Mononuclear cell (primary cell): Measurements from ENCODE around the gene FAHD2B. TPM values are rescaled to one million over a fixed set of nuclear protein-coding genes. Genes with fewer than 3 reads are reported as not detected.
"Not testable (repeated sequence)": the region's sequence is repeated elsewhere in the genome, so short reads cannot be mapped to it uniquely, and the experiment has no call there.

Source experiments
- H3K27me3 ChIP-seq: 2 replicates; pipeline ENCODE4 v1.6.0; 2011; ENCODE audit warnings: low read length, control low read depth; ENCODE audit not compliant: insufficient read depth
- H3K4me1 ChIP-seq: 2 replicates; pipeline ENCODE4 v1.5.1; 2011; ENCODE audit warnings: mild to moderate bottlenecking, low read length, control low read depth; ENCODE audit not compliant: insufficient read depth
- H3K4me3 ChIP-seq: 2 replicates; pipeline ENCODE4 v1.5.1; 2011; ENCODE audit warnings: mild to moderate bottlenecking, low read length, moderate library complexity
- H3K9me3 ChIP-seq: 2 replicates; pipeline ENCODE4 v1.5.1; 2011; ENCODE audit warnings: low read depth, mild to moderate bottlenecking, control low read depth, low read length
- total RNA-seq: library from RNA; depleted of rRNA; stranded (reverse); fragments of >200 nt; gene quantifications from one replicate; pipeline ENCODE4 v1.2.3, GENCODE V29; 2012

Gene FAHD2B
- 3.1 TPM for total RNA-seq

- not testable (repeated sequence) for H3K27me3 ChIP-seq, H3K9me3 ChIP-seq, H3K4me3 ChIP-seq, H3K4me1 ChIP-seq
These were observed at the start of gene FAHD2B for GRCh38 chr2:97094772-97095611. TSS of gene FAHD2B (minus strand) at chr2:97094882. CDS start at chr2:97091706, 3,176 bp downstream.

- not testable (repeated sequence) for H3K4me3 ChIP-seq, H3K27me3 ChIP-seq, H3K4me1 ChIP-seq, H3K9me3 ChIP-seq
These were observed 49.3 kb upstream of the FAHD2B start for GRCh38 chr2:97144016-97144415.

GRCh38 chr2:97129090-97129489 is 34.4 kb upstream of the FAHD2B start:
- H3K4me1 ChIP-seq, H3K27me3 ChIP-seq, H3K9me3 ChIP-seq, H3K4me3 ChIP-seq: not testable (repeated sequence)

- H3K9me3 ChIP-seq, H3K27me3 ChIP-seq, H3K4me1 ChIP-seq: not testable (repeated sequence)
- peak overlapping the region; percentile 58 for H3K4me3 ChIP-seq
These were observed 19.2 kb upstream of the FAHD2B start for GRCh38 chr2:97113882-97114255.

- H3K9me3 ChIP-seq, H3K27me3 ChIP-seq, H3K4me1 ChIP-seq: not testable (repeated sequence)
- peak within 1 kb of the TSS; percentile 58 for H3K4me3 ChIP-seq
These were observed 18.6 kb upstream of the FAHD2B start, which contains the start of gene ANKRD36 for GRCh38 chr2:97113050-97113881. TSS of gene ANKRD36 (plus strand) at chr2:97113153. CDS start at chr2:97113740, 587 bp downstream.

GRCh38 chr2:97112320-97113049 is 17.8 kb upstream of the FAHD2B start:
- H3K4me3 ChIP-seq = peak overlapping the region; percentile 58
- H3K9me3 ChIP-seq, H3K27me3 ChIP-seq: not testable (repeated sequence)

GRCh38 chr2:97111246-97111645 is 16.6 kb upstream of the FAHD2B start:
- not testable (repeated sequence) for H3K27me3 ChIP-seq, H3K4me1 ChIP-seq, H3K9me3 ChIP-seq, H3K4me3 ChIP-seq

More at GRCh38 chr2:97112320-97113049, 17.8 kb upstream of the FAHD2B start:
- not testable (repeated sequence) for H3K4me1 ChIP-seq

- H3K4me1 ChIP-seq, H3K4me3 ChIP-seq, H3K9me3 ChIP-seq, H3K27me3 ChIP-seq: not testable (repeated sequence)
These were observed 12.2 kb upstream of the FAHD2B start for GRCh38 chr2:97106878-97107277.

GRCh38 chr2:97098786-97099372 is 4.2 kb upstream of the FAHD2B start:
- not testable (repeated sequence) for H3K9me3 ChIP-seq, H3K27me3 ChIP-seq, H3K4me1 ChIP-seq, H3K4me3 ChIP-seq

GRCh38 chr2:97095661-97096060 is 979 bp upstream of the FAHD2B start:
- no peaks in the 10 kb centered on the region for H3K9me3 ChIP-seq
- H3K4me1 ChIP-seq = peaks cover 7% of the 10 kb centered on the region
- H3K4me3 ChIP-seq = no peak overlapping the region
- no peaks in the 10 kb centered on the region for H3K27me3 ChIP-seq

GRCh38 chr2:97093983-97094771 is 505 bp downstream of the FAHD2B start:
- not testable (repeated sequence) for H3K27me3 ChIP-seq, H3K4me3 ChIP-seq

GRCh38 chr2:97092946-97093345 is 1.7 kb downstream of the FAHD2B start:
- H3K27me3 ChIP-seq, H3K4me1 ChIP-seq, H3K4me3 ChIP-seq, H3K9me3 ChIP-seq: not testable (repeated sequence)

More at GRCh38 chr2:97093983-97094771, 505 bp downstream of the FAHD2B start:
- H3K4me1 ChIP-seq, H3K9me3 ChIP-seq: not testable (repeated sequence)

- H3K4me3 ChIP-seq, H3K27me3 ChIP-seq, H3K4me1 ChIP-seq, H3K9me3 ChIP-seq: not testable (repeated sequence)
These were observed 6.0 kb downstream of the FAHD2B start for GRCh38 chr2:97088706-97089105.

- H3K9me3 ChIP-seq, H3K4me3 ChIP-seq, H3K4me1 ChIP-seq, H3K27me3 ChIP-seq: not testable (repeated sequence)
These were observed 9.6 kb downstream of the FAHD2B start for GRCh38 chr2:97085093-97085492.
